T follicular helper cell (primary cell): ENCODE results near the gene PHYKPL.
"Not testable (repeated sequence)": the region's sequence is repeated elsewhere in the genome, so short reads cannot be mapped to it uniquely, and the experiment has no call there.

Source experiments
- DNase-seq: peaks from one replicate; pipeline ENCODE4 v3.0.0-alpha.2; 2020; ENCODE audit warnings: low read depth

PHYKPL gene

DNA sequence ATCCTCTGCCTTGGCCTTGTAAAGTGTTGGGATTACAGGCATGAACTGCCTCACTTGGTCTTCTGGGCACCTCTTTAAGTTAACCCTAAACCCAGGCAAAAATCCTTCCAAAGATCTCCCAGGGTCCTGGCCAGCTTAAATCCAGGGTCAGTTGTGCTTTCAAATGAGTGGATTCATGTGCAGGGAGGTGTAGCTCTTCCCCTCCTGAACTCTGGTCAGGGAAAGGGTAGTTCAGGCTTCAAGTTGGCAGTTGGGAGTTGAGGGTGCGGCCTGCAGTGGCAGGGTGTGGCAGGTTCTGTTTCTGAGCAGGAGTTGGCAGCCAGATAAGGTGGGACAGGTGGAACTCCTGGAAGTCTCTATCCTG lies 24.7 kb downstream of the PHYKPL start:
- no peak for DNase-seq

DNA sequence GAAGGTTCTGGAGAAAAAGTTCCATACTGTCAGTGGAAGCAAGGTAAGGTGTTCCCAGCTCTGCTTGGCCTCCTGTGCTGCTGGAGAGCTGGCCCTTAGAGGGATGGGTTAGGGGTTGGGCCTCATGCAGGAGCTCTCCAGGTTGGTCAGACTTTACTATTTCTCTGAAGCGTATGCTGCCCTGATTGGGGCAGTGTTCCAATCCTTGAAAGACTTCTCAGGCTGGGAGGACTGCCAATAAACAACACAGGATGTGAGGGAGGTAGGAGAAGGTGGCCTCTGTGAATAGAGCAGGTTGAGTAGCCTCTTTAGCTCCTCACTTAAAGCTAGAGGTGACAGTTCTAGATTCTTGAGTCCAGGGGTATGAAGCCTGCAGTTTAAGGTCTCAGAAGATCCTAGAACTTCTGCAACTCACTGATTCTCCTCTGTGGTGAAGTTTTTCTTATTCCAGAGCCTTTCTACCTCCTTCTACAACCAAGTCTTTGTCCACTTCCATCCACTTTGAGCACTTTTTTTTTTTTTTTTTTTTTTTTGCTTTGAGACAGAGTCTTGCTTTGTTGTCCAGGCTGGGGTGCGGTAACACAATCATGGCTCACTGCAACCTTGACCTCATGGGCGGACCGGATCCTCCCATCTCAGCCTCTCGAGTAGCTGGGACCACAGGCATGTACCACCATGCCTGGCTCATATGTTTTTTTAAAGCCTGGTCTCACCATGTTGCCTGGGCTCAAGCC lies 25.3 kb downstream of the PHYKPL start:
- no peak for DNase-seq

DNA sequence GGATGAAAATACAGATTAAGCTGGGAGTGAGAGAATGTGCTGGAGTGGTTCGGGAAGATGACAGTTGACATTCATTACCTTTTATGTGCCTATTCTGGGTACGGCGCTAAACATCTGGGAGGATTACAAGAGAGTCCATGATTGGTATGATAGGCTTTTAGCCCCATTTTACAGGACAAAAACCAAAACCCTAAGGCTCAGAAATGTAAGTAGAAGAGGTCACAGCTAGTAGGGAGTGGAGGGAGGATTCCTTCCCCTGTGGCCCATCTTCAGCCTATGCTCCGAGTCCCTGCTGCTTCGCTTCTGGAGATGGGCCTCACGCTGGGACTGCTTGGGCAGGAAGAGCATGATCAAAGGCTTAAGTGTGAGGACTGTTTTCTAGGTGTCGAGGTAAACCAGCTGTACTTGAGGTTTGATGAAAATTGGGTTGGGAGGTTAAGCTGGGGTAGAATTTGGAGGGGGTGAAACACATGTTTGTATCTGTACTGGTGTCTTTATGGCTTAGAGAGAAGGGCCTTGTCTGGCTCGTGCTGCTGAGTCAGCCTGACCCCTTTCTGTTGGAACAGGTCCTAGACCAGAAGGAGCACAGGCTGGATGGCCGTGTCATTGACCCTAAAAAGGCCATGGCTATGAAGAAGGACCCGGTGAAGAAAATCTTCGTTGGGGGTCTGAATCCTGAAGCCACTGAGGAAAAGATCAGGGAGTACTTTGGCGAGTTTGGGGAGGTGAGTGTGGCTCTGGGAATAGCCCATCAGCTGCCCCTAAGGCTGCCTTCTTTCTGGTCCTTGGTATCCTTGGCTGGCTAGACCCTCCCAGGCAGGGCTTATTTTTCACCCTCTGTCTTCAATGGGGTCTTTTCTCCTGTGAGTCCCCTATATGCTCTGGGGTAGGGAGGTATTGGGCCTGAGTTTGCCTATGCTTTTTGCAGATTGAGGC lies 26.2 kb downstream of the PHYKPL start:
- DNase-seq = no peak

DNA sequence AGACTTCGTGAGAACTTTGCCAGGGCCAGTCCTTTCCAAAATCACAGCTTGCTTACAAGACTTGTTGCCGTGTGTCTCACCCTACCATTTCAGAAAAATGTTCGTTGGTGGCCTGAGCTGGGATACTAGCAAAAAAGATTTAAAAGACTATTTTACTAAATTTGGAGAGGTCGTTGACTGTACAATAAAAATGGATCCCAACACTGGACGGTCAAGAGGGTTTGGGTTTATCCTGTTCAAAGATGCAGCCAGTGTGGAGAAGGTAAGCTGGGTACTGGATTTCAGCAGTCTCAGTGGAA lies 26.9 kb downstream of the PHYKPL start:
- no peak for DNase-seq

DNA sequence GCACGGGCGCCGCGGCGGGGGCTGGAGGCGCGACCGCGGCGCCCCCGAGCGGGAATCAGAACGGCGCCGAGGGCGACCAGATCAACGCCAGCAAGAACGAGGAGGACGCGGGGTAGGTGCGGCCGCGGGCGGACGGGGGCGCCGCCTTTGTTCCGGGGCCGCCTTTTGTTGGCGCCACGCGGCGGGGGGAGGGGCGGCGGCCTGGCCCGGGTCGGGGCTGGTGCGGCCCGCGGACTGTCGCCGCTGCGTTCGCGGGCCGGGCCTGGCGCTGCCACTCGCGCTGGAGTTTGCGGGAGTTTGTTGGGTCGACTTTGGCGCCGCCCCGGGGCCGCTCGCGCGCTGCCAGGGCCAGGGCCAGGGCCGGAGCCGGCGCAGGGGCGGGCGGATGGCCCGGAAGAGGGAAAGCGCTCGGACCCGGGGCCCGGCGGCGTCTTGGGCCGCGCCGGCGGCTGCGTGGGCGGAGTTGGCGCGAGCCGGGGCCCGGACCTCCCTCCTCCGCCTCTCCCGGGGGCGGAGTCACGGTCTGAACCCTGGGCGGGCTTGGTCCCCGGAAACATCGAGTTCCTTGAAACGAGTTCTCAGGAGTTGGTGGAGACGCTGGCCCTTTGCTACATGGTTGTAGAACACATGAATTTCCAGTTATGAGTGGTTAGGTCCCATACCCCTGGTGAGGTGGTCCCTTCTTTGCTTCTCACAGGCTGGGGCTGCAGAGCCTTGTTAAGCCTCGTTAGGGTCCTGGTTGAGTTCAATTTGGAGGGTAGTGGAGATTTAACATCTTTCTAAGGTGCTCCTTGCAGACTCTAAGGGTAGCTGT lies 27.5 kb downstream of the PHYKPL start:
- peak; percentile 62 for DNase-seq

DNA sequence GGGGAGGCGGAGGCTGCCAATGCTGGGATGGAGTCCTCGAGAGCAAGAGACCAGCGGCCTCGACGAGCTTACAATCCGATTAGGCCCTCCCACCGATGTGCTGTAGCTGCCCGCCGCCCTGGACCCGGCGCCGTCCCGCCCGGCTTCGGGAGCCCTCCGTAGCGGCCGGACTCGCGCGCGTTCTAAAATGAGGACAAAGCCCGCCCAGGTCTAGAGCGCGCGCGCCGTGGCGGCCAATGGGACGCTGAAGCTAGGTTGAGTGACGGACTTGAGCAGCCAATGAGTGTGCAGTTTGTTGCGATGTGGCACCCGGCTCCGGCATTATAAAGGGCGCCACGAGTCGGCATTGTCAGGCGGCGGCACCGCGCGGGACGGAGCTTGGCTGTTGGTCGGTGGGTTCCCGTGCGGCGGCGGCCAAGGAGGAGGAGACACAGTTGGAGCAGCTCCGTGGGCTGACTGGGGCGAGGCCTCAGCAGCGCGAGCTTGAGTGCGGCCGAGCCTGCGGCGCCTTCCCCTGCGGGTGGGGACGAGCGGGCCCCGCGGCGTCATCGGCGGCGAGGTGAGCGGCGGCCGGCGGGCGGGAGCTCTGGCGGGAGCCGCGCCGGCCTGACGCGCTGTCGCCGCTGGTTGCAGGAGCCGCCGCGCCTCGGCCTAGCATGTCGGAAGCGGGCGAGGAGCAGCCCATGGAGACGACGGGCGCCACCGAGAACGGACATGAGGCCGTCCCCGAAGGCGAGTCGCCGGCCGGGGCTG lies 28.2 kb downstream of the PHYKPL start, which contains the start of gene HNRNPAB:
Gene HNRNPAB, plus strand, starts transcription at position 352 of the 753 bp plus-strand sequence. Its CDS starts 305 bp downstream, at position 657.
- peak; percentile 94 for DNase-seq

DNA sequence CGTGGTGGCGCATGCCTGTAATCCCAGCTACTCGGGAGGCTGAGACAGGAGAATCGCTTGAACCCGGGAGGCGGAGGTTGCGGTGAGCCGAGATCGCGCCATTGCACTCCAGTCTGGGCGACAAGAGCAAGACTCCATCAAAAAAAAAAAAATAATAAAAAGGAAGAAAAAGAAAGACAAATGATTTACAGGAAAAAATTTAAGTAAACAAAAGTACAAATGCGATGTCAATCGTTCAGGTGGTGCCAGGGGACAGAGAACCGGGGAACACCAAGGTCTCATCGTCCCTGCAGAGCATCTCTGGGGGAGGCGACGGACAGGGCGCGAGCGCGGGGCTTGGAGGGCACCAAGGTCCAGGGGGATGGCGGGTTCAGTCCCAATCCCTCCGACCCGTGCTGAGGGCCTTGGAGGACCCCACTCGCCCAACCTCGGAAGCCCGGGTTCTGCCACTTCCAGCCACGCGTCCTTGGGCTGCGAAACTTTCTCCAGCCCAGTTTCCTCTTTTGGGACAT lies 28.9 kb downstream of the PHYKPL start:
- DNase-seq = no peak

DNA sequence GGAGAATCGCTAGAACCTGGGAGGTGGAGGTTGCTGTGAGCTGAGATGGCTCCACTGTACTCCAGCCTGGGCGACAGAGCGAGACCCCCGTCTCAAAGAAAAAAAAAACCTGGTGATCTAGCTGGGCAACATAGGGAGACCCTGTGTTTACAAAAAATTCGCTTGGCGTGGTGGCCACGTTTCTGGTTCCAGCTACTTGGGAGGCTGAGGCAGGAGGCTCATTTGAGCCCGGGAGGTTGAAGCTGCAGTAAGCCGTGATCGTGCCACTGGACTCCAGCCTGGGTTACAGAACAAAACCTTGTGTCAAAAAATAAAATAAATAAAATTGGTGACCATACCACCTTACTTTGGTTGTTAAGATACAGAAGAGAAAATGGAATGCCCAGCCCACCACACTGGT lies 30.1 kb downstream of the PHYKPL start:
- DNase-seq = no peak

DNA sequence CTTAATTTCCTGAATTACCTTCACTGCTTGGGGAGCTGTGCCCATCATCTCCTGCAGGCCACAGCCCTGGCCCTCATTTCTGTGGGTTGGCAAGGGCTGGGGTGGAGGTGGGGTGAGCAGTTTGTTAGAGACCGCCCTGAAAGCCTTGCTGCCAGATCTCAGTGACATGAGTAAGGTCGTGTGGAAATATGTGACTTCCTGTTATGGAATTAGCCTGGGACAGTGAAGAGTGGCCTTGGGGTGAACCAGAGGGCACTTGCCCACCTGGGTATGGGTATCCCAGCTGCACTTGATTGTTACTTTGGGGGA lies 30.7 kb downstream of the PHYKPL start:
- no peak for DNase-seq

DNA sequence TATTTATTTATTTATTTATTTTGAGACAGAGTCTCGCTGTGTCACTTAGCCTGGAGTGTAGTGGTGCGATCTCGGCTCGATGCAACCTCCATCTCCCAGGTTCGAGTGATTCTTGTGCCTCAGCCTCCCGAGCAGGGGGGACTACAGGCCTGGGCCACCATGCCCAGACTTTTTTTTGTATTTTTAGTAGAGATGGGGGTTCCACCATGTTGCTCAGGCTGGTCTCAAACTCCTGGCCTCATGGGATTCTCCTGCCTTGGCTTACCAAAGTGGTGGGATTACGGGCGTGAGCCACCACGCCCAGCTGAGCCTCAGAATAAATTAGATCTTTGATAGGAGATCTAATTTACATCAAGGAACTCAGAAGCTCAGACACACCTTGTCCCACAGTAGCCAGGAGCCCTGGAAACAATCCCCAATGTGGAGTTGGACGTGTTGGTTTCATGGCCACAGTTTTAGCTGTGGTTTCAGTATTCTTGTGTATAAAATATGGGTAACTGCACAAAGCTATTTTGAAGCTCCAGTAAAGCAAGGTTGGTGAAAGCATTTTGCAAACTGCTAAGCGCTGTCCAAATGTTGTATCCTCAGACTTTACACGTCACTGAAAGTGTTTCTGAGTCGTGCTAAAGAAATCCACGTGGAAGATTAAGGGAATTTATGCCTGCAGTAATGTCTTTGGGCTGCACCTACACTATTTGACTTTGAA lies 31.2 kb downstream of the PHYKPL start:
- DNase-seq = no peak

DNA sequence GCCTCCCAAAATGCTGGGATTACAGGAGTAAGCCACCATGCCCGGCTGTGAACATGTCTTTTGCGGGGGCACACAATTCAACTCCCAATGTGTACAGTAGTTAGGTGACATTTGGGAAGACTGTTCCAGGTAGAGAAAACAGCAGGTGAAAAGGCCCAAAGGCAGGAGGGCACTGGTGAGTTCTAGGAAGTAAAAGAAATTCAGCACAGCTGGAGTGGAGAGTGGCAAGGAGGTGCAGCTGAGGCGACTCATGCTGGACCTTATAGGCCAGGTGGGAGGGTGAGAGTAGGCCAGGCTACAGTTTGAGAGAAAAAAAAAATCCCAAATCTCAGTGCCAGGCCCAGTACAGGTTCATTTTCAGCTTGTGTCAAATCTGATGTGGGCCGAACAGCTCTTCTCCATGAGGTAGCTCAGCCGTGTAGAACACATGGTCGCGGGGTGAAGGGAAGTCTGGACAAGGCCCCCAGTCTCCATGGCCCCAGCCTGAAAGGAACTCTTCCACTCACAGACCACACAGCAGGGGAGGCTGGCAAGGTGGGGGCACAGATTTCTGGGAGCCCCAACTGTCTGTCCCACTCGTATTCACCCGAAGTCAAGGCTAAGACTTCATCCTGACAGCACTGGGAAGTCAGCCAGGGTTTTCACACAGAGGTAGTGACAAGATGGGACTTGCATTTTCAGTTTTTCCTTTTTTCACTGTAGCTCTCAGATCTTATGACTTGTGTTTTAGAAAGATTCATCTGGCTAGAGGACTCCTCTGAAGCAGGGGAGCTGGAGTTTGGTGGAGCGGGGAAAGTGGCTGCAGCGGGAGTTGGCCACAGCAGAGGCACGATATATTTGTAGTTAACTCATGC lies 32.8 kb downstream of the PHYKPL start:
- no peak for DNase-seq

DNA sequence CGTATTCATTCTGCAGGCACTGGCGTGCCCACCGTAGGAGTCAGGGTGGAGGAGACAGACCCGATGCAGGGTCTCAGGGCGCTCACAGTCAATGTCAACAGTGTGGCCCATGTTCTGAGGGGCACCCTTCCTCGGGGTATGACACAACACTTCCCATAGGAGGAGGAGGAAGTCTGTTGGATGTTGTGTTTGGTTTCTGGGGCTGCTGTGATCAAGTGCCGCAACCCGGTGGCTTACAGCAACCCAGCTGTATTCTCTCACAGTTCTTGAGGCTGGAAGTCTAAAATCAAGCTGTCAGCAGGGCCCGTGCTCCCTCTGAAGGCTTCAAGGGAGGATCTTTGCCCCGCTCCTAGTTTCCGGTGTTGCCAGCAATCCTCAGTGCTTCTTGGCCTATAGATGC lies 33.9 kb downstream of the PHYKPL start:
- DNase-seq = no peak

DNA sequence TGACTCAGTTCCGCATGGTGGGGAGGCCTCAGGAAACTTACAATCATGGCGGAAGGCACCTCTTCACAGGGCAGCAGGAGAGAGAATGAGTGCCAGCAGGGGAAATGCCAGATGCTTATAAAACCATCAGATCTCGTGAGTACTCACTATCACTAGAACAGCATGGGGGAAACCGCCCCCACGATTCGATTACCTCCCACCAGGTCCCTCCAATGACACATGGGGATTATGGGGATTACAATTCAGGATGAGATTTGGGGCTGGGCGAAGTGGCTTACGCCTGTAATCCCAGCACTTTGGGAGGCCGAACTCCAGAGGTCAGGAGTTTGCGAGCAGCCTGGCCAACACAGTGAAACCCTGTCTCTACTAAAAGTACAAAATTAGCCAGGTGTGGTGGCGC lies 34.5 kb downstream of the PHYKPL start:
- DNase-seq = not testable (repeated sequence)

DNA sequence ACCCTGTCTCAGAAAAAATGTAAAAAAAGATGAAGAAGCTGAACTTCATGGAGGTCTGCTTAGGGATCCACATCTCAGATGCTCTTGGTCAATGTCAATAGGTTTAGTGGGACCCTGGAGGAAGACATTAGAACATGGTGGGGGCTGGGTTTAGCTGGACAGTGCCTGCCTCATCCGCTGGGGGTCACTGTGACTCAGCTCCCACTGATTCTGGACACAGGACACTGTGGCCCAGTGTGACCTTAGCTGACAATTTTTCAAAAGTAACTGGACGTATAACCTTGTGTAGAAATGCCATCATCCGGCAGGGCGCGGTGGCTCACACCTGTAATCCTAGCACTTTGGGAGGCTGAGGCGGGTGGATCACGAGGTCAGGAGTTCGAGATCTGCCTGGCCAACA lies 35.6 kb downstream of the PHYKPL start:
- DNase-seq = no peak

DNA sequence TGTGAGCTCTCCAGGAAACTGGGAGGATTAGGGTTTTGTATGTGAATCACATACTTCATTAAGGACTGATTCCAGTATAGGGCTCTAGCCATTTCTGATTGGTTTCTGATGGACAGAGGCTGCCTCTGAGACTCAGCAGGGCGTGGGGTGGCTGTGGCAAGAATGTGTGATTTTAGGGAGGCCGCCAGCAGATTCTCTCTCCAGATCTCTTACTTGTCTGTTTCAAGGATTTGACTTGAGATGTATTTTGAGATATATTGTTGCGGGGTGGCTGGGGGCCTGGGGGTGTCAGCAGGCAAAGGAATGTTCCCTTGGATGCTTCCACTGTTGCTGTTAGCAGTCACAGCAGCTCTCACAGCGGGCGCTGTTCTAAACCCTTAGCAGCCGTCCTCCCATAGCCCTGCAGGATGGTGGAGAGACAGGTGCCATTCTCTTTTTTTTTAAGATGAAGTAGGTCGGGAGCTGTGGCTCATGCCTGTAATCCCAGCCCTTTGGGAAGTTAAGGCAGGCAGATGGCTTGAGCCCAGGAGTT lies 36.3 kb downstream of the PHYKPL start:
- DNase-seq = no peak

DNA sequence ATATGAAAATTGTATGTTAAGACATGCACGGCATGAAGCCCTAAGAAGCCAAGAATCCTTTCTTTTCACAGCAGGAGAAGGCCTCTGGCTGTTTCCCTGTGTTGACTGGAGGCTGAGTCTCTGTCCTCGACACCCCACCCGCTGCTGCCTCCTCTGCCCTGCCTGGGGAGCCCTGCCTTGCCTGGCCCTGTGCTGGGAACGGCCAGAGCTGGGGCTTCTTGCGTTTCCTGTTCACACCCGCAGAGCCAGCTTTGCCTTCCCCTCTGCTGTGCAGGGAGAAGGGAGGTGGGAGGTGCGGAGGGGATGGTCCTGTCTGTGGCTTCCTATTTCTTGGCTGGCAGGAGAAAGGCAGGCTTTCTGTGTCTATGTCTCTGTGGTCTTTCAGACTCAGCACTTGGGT lies 38.6 kb downstream of the PHYKPL start:
- no peak for DNase-seq

DNA sequence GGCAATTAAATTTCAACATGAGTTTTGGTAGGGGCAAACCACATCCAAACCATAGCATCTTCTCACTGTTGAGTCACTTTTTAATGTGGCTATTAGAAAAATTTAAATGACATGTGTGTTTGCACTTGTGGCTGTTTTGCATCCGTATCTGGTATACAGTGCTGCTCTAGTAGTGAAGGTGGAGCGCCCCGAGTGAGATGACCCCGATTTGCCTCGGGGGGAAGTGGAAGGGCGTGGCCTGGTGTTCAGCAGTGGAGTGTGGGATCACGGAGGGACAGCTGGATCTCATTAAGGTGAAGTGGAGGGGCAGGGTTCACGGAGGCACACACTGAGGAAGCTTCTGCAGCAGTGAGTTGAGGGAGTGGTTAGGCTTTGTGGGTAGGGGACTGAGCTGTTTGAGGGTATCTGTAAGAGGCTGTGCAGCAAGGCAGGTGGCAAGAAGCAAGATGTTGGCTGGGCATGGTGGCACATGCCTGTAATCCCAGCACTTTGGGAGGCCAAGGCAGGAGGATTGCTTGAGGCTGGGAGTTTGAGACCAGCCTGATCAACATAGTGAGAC lies 39.3 kb downstream of the PHYKPL start:
- DNase-seq = no peak

DNA sequence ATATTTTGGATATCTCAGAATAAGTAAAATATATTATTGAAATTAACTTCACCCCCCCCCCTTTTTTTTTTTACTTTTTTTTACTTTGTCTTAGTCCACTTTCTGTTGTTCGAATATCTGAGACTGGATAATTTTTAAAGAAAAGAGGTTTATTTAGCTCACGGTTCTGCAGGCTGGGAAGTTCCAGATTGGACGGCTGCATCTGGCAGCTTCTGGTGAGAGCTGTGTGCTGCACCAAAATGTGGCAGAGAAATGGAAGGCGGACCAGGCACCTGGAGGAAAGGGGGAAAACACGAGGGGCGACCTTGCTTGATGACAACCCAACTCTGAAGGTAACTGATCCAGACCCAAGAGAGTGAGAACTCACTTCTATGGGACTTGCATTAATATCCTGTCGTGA lies 39.8 kb downstream of the PHYKPL start:
- DNase-seq = no peak

DNA sequence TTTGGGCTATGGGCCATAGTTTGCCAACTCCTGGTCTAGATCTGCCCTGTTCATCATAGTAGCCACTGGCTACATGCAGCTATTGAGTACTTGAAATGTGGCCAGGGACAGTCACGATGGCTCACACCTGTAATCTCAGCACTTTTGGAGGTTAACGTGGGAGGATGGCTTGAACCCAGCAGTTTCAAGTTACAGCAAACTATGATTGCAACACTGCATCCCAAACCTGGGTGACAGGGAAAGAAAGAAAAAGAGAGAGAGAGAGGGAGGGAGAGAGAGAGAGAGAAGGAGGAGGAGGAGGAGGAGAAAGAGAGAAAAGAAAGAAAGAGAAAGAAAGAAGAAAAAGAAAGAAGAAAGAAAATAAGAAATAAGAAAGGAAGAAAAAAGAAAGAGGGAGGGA lies 40.4 kb downstream of the PHYKPL start:
- DNase-seq = no peak

DNA sequence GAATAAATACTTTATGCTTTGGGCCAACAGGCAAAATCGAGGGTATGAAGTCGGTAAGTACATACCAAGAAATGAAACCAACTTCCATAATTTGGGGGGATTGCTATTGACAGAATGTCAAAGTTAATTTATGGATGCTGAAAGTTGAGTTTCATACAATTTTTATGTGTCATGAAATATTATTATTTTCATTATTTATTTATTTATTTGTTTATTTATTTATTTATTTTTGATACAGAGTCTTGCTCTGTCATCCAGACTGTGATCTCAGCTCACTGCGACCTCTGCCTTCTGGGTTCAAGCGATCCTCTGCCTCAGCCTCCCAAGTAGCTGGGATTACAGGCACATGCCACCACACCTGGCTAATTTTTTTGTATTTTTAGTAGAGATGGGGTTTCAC lies 40.9 kb downstream of the PHYKPL start:
- no peak for DNase-seq
